GM10266 (cell line): ENCODE results near the gene PROCA1.
"Not testable (repeated sequence)": the region's sequence is repeated elsewhere in the genome, so short reads cannot be mapped to it uniquely, and the experiment has no call there.

ENCODE experiments used
- DNase-seq: peaks from one replicate; pipeline ENCODE4 v3.0.0; 2012; ENCODE audit errors: extremely low spot score
- TF ChIP-seq, protein P1 (sequence below): IDR thresholded peaks from 2 replicates; pipeline ENCODE4 v1.5.1; 2012; ENCODE audit warnings: mild to moderate bottlenecking, low read depth; ENCODE audit not compliant: control insufficient read depth, insufficient read depth; ENCODE audit errors: missing control alignments

The PROCA1 gene

DNA sequence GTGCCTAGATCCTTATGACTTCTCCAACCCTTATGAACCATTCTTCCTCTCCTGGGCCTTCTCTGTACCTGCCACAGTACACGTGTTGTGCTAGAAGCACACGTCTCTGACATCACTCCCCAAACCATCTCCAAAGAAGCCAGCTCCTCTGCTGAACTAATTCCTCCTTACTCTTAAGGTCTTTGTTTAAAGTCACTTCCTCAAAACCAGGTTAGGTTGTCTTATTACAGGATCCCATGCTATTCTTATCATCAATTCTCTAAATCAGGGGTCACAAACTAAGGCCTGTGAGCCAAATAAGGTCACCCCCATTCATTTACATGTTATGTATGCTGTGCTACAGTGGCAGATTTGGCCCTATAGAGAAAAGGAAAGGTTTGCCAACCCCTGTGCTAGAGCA is 45.7 kb downstream of the PROCA1 start:
- no peak for DNase-seq
- TF ChIP-seq, protein P1, sequence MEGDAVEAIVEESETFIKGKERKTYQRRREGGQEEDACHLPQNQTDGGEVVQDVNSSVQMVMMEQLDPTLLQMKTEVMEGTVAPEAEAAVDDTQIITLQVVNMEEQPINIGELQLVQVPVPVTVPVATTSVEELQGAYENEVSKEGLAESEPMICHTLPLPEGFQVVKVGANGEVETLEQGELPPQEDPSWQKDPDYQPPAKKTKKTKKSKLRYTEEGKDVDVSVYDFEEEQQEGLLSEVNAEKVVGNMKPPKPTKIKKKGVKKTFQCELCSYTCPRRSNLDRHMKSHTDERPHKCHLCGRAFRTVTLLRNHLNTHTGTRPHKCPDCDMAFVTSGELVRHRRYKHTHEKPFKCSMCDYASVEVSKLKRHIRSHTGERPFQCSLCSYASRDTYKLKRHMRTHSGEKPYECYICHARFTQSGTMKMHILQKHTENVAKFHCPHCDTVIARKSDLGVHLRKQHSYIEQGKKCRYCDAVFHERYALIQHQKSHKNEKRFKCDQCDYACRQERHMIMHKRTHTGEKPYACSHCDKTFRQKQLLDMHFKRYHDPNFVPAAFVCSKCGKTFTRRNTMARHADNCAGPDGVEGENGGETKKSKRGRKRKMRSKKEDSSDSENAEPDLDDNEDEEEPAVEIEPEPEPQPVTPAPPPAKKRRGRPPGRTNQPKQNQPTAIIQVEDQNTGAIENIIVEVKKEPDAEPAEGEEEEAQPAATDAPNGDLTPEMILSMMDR = no peak

DNA sequence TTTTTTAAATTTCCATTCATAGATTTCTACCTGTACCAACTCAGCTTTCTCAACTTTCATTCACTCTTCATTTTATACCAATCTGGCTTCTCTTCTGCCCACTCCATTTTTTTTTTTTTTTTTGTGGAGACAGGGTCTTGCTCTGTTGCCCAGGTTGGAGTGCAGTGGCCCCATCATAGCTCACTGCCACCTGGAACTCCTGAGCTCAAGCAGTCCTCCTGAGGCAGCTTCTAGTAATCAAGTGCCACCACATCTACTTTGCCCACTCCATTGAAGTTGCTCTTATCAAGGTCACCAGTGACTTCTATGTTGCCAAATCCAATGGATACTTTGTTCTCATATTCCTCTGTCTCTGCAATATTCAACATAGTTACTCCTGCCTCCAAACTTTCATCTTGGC is 48.0 kb downstream of the PROCA1 start:
- TF ChIP-seq, protein P1 = no peak
- no peak for DNase-seq

DNA sequence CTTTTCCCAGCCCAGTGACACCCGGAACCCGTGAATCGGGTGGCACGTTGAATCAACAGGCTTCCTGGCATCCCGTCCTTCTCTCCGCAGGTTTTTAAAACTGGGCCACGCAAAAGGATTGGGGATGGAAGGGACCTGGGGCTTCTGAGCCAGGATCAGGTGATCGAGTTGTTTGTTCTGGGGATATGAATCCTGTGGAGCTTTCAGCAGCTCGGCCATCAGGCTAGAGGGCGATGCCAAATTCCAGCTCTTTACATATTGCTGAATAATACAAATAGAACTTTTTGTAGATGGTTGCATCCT is 49.2 kb downstream of the PROCA1 start:
- TF ChIP-seq, protein P1 = no peak
- DNase-seq = no peak

DNA sequence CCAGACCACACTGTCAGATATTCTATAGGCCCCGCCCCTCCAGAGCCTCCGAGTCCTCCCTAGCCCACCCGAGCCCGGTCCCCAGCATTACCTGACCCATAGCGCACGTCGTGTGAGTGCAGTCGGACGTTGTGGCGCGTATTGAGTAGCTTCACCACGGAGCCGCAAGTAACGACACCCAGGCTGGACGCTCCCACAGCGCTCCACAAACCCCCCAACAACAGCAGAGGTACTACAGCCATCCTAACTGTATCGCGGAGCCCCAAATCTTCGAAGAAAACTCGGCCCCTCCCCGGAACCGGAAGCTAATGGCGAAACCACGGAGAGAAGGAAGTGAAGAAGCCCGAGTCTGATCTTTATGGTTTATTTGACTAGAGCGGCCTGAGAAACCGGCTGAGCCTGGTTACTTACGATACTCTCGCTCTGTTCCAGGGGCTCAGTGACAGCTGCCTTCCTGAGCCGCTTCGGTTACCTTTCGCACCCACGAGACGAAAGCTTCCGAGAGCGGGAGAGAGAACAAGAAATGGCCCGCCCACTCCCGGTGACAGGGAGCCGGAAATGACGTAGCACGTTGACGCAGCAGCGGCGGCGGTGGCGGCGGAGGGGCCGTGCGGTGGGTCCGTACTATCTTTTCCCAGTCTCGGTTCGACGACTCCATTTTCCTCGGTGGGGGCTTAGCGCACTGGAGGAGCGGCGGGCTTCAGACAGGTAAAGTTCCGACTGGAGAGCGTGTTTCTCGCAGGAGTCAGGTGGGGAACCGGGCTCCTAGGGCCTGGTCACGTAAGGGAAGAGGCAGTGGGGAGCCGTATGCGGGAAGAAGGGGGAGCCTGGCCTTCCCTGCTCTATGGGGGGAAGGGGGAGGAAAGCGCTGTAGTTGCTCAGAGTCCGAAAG is 49.8 kb downstream of the PROCA1 start, which contains the start of the genes SDF2 and SUPT6H:
TSS of gene SDF2 (minus strand) at position 272 of the 892 bp plus-strand sequence. CDS start at position 242, 30 bp downstream.
TSS of gene SUPT6H (plus strand) at position 571 of the 892 bp plus-strand sequence. CDS start 11,197 bp downstream, outside the sequence.
- TF ChIP-seq, protein P1 = no peak
- DNase-seq = peak; percentile 94

DNA sequence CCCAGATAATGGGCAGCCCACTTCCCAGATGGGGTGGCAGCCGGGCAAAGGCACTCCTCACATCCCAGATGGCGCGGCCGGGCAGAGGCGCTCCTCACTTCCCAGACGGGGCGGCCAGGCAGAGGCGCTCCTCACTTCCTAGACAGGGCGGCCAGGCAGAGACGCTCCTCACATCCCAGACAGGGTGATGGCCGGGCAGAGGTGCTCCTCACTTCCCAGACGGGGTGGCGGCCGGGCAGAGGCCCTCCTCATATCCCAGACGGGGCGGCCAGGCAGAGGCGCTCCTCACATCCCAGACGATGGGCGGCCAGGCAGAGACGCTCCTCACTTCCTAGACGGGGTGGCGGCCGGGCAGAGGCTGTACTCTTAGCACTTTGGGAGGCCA is 52.2 kb downstream of the PROCA1 start:
- DNase-seq = not testable (repeated sequence)

DNA sequence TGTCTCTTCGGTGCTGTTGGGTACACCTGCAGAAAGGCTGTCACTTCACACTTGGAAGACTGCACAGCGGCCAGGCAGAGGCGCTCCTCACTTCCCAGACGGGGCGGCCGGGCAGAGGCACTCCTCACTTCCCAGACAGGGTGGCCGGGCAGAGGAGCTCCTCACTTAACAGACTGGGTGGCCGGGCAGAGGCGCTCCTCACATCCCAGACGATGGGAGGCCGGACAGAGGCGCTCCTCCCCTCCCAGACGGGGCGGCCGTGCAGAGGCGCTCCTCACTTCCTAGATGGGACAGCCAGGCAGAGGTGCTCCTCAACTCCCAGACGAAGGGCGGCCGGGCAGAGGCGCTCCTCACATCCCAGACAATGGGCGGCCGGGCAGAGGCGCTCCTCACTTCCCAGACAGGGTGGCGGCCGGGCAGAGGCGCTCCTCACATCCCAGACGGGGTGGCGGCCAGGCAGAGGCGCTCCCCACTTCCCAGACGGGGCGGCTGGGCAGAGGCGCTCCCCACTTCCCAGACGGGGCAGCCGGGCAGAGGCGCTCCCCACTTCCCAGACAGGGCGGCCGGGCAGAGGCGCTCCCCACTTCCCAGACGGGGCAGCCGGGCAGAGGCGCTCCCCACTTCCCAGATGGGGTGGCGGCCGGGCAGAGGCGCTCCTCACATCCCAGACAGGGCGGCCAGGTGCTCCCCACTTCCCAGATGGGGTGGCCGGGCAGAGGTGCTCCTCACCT is 52.8 kb downstream of the PROCA1 start:
- DNase-seq = not testable (repeated sequence)

DNA sequence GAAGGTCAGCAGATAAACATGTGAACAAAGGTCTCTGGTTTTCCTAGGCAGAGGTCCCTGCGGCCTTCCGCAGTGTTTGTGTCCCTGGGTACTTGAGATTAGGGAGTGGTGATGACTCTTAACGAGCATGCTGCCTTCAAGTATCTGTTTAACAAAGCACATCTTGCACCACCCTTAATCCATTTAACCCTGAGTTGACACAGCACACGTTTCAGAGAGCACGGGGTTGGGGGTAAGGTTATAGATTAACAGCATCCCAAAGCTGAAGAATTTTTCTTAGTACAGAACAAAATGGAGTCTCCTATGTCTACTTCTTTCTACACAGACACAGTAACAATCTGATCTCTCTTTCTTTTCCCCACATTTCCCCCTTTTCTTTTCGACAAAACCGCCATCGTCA is 53.3 kb downstream of the PROCA1 start:
- not testable (repeated sequence) for DNase-seq

DNA sequence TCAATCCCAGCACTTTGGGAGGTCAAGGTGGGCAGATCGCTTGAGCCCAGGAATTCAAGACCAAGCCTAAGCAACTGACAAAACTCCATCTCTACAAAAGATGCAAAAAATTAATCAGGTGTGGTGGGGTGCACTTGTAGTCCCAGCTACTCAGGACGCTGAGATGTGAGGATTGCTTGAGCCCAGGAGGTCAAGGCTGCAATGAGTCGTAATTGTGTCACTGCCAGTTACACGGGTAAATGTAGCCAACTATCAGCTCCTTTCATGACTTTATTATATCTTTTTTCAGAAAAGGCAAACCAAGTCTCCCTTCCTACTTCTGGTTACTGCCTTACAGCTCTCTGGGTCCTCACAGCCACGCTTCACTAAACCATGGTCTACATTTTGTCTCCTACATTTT is 53.9 kb downstream of the PROCA1 start:
- DNase-seq = no peak
- TF ChIP-seq, protein P1 = no peak

DNA sequence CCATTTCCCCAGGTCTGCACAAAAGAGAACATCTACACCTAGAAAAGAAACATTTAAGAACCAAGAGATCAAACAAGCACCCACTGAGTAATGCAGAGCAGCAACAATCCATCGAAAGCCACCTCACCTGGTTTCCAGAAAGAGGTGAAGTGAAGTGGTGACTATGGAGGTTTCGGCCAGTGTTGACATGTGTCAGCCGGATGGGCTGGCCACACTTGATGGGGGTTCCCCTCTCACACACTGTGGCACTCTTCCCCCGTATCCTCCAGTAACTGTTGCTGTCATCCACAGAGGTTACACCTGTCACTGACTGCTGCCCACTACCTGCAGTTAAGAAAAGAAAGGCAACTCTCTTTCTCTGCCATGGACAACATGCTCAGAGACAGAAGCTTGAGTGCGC is 56.5 kb downstream of the PROCA1 start:
- TF ChIP-seq, protein P1 = no peak
- no peak for DNase-seq
